Renal pelvis (tissue), 4 donors: ENCODE measurements around the gene ROBO3. TPM values are rescaled to one million over a fixed set of nuclear protein-coding genes. Genes with fewer than 3 reads are reported as not detected.

ENCODE experiments used
- DNase-seq: peaks from one replicate; pipeline ENCODE4 v3.0.0-alpha.2; 2013
- polyA plus RNA-seq, 3 donors: library from polyadenylated mRNA; unstranded; fragments of 120-200 nt; gene quantifications; one replicate each; pipeline ENCODE4 v1.2.1, GENCODE V29; 2013; ENCODE audit not compliant: insufficient read length in 3 of 3

Gene ROBO3
- polyA plus RNA-seq, 3 donors, result 25.0 to 30.2 (median 29.9) TPM

- DNase-seq, result no peak
Observed at GRCh38 chr11:124892146-124892545, 26.9 kb downstream of the ROBO3 start.

- DNase-seq, result no peak
Observed at GRCh38 chr11:124892750-124893454, 27.7 kb downstream of the ROBO3 start.

DNA sequence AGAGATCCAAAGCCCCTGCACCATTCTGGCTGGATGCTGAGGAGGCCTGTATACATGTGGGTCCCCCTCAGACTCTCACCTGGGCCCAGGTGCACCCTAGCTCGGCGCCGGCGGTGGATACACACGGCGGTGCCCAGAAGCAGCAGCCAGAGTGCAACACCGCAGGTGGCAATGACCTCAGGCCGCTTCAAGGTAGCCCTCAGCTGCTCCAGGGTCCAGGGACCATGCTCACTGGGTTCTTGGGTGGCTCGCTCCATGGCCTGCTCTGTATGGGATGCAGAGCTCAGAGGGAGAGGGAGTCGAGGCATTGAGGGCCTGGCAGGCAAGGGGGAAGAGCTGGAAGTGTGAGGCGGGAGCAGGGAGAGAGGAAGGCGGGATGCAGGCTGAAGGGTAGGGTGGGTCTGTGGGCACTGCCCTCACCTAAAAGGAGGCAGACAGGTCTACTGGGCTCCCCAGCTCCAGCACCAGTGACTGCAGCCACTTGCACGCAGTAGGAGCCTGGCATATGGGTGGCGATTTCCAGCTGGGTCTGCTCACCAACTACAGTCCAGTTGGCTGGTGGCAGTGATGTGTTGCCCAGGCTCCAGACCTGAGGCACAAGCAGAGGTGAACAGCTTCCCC lies 28.7 kb downstream of the ROBO3 start:
- DNase-seq, result no peak

DNA sequence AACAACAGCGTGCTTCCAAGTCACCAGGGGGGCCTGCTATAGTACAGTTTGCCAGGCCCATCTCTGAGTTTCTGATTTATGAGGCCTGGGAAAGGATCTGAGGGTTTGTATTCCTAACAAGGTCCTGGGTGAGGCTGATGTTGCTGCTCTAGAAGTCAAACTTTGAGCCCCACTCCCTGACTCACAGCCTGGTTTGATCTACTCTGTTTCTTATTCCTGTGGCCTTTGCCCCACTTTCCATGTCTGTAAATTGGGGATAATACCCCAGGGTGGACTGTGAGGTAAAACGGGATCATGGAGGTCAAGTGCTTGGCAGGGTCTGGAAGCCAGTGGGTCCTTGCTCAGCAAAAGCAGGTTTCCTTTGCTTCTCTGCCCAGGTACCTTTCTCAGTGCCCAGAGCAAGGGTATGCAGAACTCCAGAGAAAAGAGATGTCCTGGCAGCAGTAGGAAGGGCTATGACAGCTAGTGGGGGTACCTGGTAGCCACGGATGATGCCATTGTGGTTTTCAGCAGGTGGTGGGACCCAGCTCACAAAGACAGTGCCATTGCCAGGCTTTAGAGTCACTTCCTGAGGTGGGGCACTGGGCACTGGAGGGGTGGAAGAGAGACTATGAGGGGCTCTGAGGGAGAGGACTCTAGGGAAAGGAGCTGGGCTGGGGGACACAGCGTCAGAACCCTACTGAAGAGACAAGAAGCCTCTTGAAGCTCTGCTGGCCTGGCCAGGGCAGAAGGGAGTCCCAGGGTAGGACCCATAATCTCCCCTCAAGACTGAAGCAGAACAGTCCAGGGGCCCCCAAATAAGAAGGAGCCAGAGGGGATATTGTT lies 29.6 kb downstream of the ROBO3 start:
- DNase-seq, result no peak

- no peak for DNase-seq
Observed at GRCh38 chr11:124895471-124895971, 30.3 kb downstream of the ROBO3 start.

GRCh38 chr11:124896071-124896750 lies 31.0 kb downstream of the ROBO3 start:
- DNase-seq, result no peak

DNA sequence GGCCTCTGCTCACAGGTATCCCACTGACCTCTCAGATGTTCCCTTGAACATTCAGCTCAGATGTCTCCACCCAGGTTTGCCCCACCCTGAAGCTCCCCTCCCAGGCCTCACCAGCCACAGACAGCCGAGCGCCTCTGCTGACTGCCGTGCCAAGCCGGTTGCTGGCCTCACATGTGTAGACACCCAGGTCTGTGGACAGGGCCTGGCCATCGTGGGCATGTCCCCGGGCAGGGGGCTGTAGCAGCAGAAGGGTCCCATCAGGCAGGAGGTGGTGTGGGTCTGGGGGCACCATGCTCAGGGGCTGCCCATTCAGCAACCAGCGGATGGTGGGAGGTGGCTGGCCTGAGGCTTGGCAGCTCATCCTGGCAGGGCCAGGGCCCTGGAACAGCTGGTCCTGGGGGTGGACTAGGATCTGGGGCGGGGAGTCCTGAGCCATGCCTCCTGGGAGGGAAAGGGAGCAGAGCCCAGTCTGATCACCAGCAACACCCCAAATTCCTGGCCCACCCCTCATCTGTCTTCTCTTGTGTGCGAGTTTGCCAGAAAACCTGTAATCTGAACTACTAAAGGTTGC lies 31.7 kb downstream of the ROBO3 start:
- DNase-seq, result no peak

GRCh38 chr11:124897674-124898262 lies 32.5 kb downstream of the ROBO3 start, which contains the start of gene ROBO4:
Gene ROBO4 (minus strand): TSS chr11:124897865. CDS start chr11:124897795, 70 bp downstream.
- DNase-seq, result no peak

DNA sequence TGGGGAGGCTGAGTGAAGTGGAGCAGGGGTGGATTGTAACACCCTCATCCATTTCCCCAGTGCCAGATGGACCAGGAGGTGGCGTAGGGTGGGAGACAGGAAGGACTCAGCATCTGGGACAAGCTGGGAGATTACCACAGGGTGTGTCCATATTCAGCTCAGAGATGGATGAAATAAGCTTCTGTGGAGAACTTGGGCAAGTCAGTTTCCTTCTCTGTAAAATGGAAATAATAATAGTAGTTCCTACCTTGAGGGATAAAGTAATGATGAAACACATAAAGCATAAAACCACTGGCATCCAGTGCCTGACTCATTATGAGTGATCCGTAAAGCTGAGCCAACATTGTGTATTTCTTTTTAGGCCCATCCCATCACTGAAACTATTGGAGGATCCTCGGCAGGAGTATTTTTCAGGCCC lies 33.0 kb downstream of the ROBO3 start:
- no peak for DNase-seq

DNA sequence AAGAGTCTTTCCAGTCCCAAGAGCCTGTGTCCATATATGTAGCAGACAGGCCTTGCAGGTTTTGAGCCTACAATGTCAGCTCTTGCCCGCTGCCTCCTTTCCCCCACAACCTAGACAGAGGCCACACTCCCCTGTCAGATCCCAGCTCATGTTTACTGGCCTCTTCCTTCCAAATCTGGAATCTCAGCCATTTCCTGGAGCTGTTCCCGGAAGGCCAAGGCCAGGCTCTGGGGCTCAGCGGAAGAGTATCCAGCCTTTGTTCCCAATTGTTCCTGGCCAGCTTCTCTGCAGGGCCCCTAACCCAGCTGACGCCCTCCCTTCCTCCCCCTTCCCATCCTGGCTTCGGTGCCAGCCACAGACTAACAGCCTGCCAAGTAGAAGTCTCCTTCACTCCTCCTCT lies 33.5 kb downstream of the ROBO3 start:
- DNase-seq, result no peak

GRCh38 chr11:124899383-124900145 lies 34.3 kb downstream of the ROBO3 start:
- no peak for DNase-seq

DNA sequence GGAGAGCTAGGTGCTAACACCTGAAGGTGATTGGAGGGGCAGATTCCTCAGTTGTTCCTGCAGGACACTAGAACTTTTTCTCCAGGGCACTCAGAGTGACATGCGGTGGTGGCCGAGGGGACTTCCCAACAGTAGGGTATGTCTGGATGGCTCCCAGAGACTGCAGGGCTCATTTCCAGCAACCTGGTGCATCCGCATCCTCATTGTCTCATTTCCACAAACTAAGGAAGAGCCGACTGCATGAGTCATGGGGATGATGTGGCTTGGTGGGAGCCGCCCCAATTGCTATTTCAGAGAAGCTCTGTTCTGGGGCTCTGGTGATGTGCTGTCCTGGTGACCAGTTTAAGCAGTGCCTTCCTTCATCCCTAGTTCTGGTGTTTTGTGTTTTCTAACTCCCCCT lies 35.2 kb downstream of the ROBO3 start:
- DNase-seq, result no peak

- no peak for DNase-seq
Observed at GRCh38 chr11:124902616-124903015, 37.4 kb downstream of the ROBO3 start.

GRCh38 chr11:124915541-124916369 lies 50.5 kb downstream of the ROBO3 start:
- no peak for DNase-seq

GRCh38 chr11:124916370-124916710 lies 51.1 kb downstream of the ROBO3 start:
- no peak for DNase-seq

DNA sequence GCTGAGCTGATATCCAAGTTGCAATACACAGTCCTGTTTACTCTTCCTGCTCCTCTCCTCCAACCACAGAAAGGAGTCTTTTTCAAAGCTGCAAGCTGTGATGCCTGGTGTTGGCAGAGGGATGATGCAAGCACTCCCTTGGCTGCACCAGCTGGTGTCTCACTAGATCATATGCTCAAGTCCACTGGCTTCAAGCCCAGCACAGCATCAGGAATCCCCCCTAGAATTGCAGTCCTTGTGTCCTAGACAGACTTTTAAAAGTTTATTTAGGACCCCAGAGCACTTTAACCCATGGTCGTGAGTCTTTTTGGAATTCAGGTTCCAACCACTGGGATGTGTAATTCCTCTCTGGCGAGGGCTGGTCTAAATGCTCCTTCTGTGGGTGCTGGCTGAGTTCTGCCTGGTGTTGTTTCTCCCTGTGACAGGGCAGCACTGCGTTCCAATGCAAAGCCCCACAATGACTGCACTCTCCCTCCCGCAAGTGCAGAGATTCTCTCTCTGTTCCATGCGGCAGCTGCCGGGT lies 51.9 kb downstream of the ROBO3 start:
- no peak for DNase-seq

- DNase-seq, result no peak
Observed at GRCh38 chr11:124918950-124919349, 53.7 kb downstream of the ROBO3 start, which contains the start of gene HEPN1. Gene HEPN1 (plus strand): TSS chr11:124919250.

GRCh38 chr11:124919898-124920297 lies 54.7 kb downstream of the ROBO3 start:
- no peak for DNase-seq

DNA sequence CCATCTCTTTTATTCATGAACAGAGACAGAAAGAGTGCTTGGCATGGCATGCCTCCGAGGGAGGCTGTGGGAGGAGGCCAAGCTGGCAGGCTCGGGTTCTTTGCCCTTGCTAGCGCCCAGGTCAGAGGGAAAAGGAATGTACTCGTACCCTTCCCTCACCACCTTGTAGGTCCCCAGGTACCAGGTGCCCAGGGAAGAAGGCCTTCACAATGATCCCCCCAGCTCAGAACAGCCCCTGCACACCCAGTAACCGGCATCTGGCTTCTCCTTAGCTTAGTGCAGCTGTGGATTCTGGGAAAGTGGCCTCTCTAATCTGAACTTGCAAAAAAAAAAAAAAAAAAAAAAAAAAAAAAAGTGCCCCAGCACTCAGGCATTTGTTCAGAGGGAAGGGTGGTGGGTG lies 55.1 kb downstream of the ROBO3 start:
- no peak for DNase-seq
